ENCODE results near the gene LIN7C. TPM values are rescaled to one million over a fixed set of nuclear protein-coding genes. Genes with fewer than 3 reads are reported as not detected.

The LIN7C gene
- total and polyA plus RNA-seq, 2 donors (not counting 1 experiment from before 2014, with no cell fraction given): 6.2 to 24.2 TPM

DNA sequence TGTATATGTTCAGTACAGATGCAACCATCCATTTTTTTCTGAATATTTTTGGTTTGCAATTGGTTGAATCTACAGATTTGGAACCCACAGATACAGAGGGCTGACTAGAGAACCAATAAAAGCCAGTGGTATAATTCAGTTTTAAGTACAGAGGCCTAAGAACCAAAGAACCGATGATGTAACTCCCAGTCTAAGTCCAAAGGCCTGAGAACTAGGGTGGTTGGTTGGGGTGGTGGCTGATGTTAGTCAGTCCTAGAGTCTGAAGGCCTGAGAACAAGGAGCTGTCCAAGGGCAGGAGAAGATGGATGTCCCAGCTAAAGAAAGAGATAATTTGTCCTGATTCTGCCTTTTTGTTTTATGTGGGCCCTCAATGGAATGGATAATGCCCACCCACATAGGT lies 48.7 kb upstream of the LIN7C start:
- H4K20me1 ChIP-seq (ENCODE audit: control insufficient read depth, insufficient read depth, low read length, poor library complexity, severe bottlenecking): no peaks in the 10 kb centered on the region
- no peak overlapping the region for H3K9ac ChIP-seq (ENCODE audit: low read length)
- no peak overlapping the region for H3K4me2 ChIP-seq (replicated peaks; ENCODE audit: low read depth, low read length, poor library complexity, severe bottlenecking)
- H3K4me1 ChIP-seq (ENCODE audit: control insufficient read depth in 2 of 2, insufficient read depth in 2 of 2, low read length in 2 of 2): no peaks in the 10 kb centered on the region
- no peaks in the 10 kb centered on the region for H3K36me3 ChIP-seq (replicated peaks in 1 of 2; ENCODE audit: control extremely low read depth in 1 of 2, control insufficient read depth in 1 of 2, extremely low read depth in 1 of 2, insufficient read depth in 2 of 2, low read length in 1 of 2)
- 88% methylated on average over 1 of the region's 1 CpG for WGBS (ENCODE audit: insufficient coverage)
- no peak overlapping the region for H2AFZ ChIP-seq (ENCODE audit: insufficient read depth, low read depth, low read length, poor library complexity, severe bottlenecking)
- H3K4me3 Mint-ChIP-seq: no peak overlapping the region
- intact Hi-C loops (cut with micrococcal nuclease): no loop called here
- no peaks in the 10 kb centered on the region for H3K79me2 ChIP-seq (ENCODE audit: control insufficient read depth, insufficient read depth, low read length)
- H3K27ac Mint-ChIP-seq: no peak overlapping the region
- no peaks in the 10 kb centered on the region for H3K27me3 ChIP-seq (replicated peaks in 1 of 4; ENCODE audit: control extremely low read depth in 1 of 4, control insufficient read depth in 3 of 4, insufficient read depth in 4 of 4, low read length in 3 of 4)
- ChIA-PET POLR2A (no interaction called here), CTCF (no interaction called here)
- H3K4me3 ChIP-seq (ENCODE audit: control extremely low read depth in 1 of 5, extremely low read depth in 1 of 5, insufficient read depth in 1 of 5, low read depth in 2 of 5, low read length in 4 of 5): no peak overlapping the region
- H3K27me3 Mint-ChIP-seq: peaks cover 4% of the 10 kb centered on the region
- DNase-seq: no peak
- no peak for ATAC-seq (ENCODE audit: low read depth)
- H3K9me3 Mint-ChIP-seq (ENCODE audit: insufficient read depth): no peaks in the 10 kb centered on the region
- no peaks in the 10 kb centered on the region for H3K9me3 ChIP-seq (ENCODE audit: control extremely low read depth in 1 of 3, control insufficient read depth in 2 of 3, insufficient read depth in 1 of 3, low read length in 2 of 3)
- TF ChIP-seq, protein P1, sequence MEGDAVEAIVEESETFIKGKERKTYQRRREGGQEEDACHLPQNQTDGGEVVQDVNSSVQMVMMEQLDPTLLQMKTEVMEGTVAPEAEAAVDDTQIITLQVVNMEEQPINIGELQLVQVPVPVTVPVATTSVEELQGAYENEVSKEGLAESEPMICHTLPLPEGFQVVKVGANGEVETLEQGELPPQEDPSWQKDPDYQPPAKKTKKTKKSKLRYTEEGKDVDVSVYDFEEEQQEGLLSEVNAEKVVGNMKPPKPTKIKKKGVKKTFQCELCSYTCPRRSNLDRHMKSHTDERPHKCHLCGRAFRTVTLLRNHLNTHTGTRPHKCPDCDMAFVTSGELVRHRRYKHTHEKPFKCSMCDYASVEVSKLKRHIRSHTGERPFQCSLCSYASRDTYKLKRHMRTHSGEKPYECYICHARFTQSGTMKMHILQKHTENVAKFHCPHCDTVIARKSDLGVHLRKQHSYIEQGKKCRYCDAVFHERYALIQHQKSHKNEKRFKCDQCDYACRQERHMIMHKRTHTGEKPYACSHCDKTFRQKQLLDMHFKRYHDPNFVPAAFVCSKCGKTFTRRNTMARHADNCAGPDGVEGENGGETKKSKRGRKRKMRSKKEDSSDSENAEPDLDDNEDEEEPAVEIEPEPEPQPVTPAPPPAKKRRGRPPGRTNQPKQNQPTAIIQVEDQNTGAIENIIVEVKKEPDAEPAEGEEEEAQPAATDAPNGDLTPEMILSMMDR (IDR thresholded peaks at IDR 0.05): no peak
- no peak for TF ChIP-seq EZH2 (IDR thresholded peaks at IDR 0.05; ENCODE audit: borderline replicate concordance, insufficient read depth, low read depth, low read length, poor library complexity, severe bottlenecking)
- H3K4me1 Mint-ChIP-seq: no peaks in the 10 kb centered on the region
- H3K27ac ChIP-seq (ENCODE audit: low read length in 2 of 2): no peak overlapping the region

DNA sequence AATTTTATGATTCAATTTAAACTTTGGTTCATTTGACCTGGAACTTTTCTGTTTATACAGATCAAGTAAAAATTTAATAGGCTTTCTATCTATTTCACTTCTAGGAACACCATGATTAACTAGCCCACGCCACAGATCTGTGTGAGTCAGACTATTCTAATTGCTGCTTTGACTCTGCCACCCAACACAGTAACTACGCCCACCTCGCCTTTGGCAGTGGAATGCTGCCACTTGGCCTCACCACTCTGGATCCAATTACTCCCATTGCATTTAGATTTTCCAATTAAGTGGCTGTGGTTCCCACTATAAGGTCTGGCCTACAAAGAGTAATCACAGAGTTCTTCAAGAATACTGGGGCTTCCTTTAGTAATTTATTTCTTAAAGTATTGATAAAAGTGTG lies 46.6 kb upstream of the LIN7C start:
- no peak overlapping the region for H3K27ac Mint-ChIP-seq
- 100% methylated on average over 3 of the region's 3 CpGs for WGBS (ENCODE audit: insufficient coverage)
- intact Hi-C loops (cut with micrococcal nuclease): no loop called here
- no peak for DNase-seq
- H3K4me1 ChIP-seq (ENCODE audit: control insufficient read depth in 2 of 2, insufficient read depth in 2 of 2, low read length in 2 of 2): no peaks in the 10 kb centered on the region
- TF ChIP-seq EZH2 (IDR thresholded peaks at IDR 0.05; ENCODE audit: borderline replicate concordance, insufficient read depth, low read depth, low read length, poor library complexity, severe bottlenecking): no peak
- TF ChIP-seq, protein P1 (IDR thresholded peaks at IDR 0.05): no peak
- H3K79me2 ChIP-seq (ENCODE audit: control insufficient read depth, insufficient read depth, low read length): no peaks in the 10 kb centered on the region
- H3K36me3 ChIP-seq (replicated peaks in 1 of 2; ENCODE audit: control extremely low read depth in 1 of 2, control insufficient read depth in 1 of 2, extremely low read depth in 1 of 2, insufficient read depth in 2 of 2, low read length in 1 of 2): no peaks in the 10 kb centered on the region
- H3K4me3 Mint-ChIP-seq: no peak overlapping the region
- no peaks in the 10 kb centered on the region for H3K27me3 ChIP-seq (replicated peaks in 1 of 4; ENCODE audit: control extremely low read depth in 1 of 4, control insufficient read depth in 3 of 4, insufficient read depth in 4 of 4, low read length in 3 of 4)
- no peak overlapping the region for H3K4me3 ChIP-seq (ENCODE audit: control extremely low read depth in 1 of 5, extremely low read depth in 1 of 5, insufficient read depth in 1 of 5, low read depth in 2 of 5, low read length in 4 of 5)
- peaks cover 4% of the 10 kb centered on the region for H3K27me3 Mint-ChIP-seq
- H3K9ac ChIP-seq (ENCODE audit: low read length): no peak overlapping the region
- no peak overlapping the region for H3K27ac ChIP-seq (ENCODE audit: low read length in 2 of 2)
- no peaks in the 10 kb centered on the region for H3K9me3 Mint-ChIP-seq (ENCODE audit: insufficient read depth)
- H2AFZ ChIP-seq (ENCODE audit: insufficient read depth, low read depth, low read length, poor library complexity, severe bottlenecking): no peak overlapping the region
- no peak overlapping the region for H3K4me2 ChIP-seq (replicated peaks; ENCODE audit: low read depth, low read length, poor library complexity, severe bottlenecking)
- H3K9me3 ChIP-seq (ENCODE audit: control extremely low read depth in 1 of 3, control insufficient read depth in 2 of 3, insufficient read depth in 1 of 3, low read length in 2 of 3): no peaks in the 10 kb centered on the region
- POLR2A ChIA-PET: no interaction called here
- H4K20me1 ChIP-seq (ENCODE audit: control insufficient read depth, insufficient read depth, low read length, poor library complexity, severe bottlenecking): no peaks in the 10 kb centered on the region
- H3K4me1 Mint-ChIP-seq: no peaks in the 10 kb centered on the region
- CTCF ChIA-PET: no interaction called here
- ATAC-seq (ENCODE audit: low read depth): no peak
